ENCODE measurements around the gene GJC1. TPM values are rescaled to one million over a fixed set of nuclear protein-coding genes. Genes with fewer than 3 reads are reported as not detected.
A peak's percentile ranks its signal among the peaks of the same experiment; 100 is the strongest.

GJC1 gene
- total RNA-seq, 1 experiment from 2014 or later: 119 TPM

DNA sequence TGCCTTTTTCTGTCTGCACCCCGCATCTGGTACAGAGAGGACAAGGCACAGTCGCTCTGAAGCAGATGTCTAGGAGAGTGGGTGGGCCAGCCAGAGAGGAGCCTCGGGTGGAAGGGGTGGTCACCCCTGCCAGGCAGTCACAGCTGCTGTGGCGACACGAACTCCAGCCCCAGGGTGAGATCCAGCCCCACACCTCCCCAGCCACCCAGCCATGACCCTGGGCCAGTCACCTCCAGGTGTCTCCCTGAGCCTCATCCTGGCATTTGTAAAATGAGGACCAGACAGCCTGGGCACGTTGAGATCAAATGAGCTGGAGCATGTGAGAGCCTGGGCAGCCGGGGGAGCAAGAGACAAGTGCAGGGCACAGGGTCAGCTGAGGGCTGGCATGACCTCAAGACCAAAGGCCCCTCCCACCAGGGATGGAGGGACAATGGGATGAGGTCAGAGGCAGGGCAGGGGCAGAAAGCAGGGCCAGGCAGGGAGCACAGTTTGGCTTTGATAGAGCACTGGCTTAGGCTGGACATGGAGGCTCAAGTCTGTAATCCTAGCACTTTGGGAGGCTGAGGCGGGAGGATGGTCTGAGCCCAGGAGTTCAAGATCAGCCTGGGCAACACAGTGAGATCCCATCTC is 63.6 kb downstream of the GJC1 start:
- Histone ChIP-seq H3K27ac (ENCODE audit: insufficient read length, low read depth, low read length) (no peak overlapping the region), H3K14ac (ENCODE audit: insufficient read depth, low read length) (no peak overlapping the region), H3K18ac (ENCODE audit: insufficient read length, low read depth, low read length) (no peak overlapping the region), H3K79me2 (ENCODE audit: insufficient read depth, low read length) (no peaks in the 10 kb centered on the region), H4K91ac (ENCODE audit: insufficient read length, low read depth, low read length) (no peak overlapping the region), H2BK12ac (ENCODE audit: insufficient read length, low read depth, low read length) (no peak overlapping the region), H2BK15ac (ENCODE audit: low read depth, low read length) (no peak overlapping the region), H3K4me2 (ENCODE audit: insufficient read depth, insufficient read length, low read length) (no peak overlapping the region), H4K8ac (replicated peaks; ENCODE audit: insufficient read length, low read depth, low read length) (no peak overlapping the region), H3K9ac (ENCODE audit: extremely low read depth, insufficient read length, low read length) (no peak overlapping the region), H3K56ac (ENCODE audit: insufficient read length, low read depth, low read length) (no peak overlapping the region), H3T11ph (ENCODE audit: low read length) (no peak overlapping the region), H3K27me3 (ENCODE audit: insufficient read depth, low read length) (no peaks in the 10 kb centered on the region), H3K23ac (ENCODE audit: insufficient read length, low read depth, low read length) (no peak overlapping the region), H2BK20ac (ENCODE audit: low read depth, low read length, poor library complexity, severe bottlenecking) (no peak overlapping the region), H3K4me1 (ENCODE audit: insufficient read depth, low read length) (no peaks in the 10 kb centered on the region), H4K20me1 (ENCODE audit: control insufficient read depth, insufficient read depth, insufficient read length) (no peaks in the 10 kb centered on the region), H2AK5ac (ENCODE audit: insufficient read length, low read length) (no peak overlapping the region), H3K23me2 (ENCODE audit: insufficient read length, low read depth, low read length, poor library complexity, severe bottlenecking) (no peaks in the 10 kb centered on the region), H2AFZ (ENCODE audit: low read length) (no peak overlapping the region), H3K9me3 (ENCODE audit: control insufficient read depth, low read depth, low read length) (no peaks in the 10 kb centered on the region), H3K4ac (ENCODE audit: low read depth, low read length) (no peak overlapping the region), H3K79me1 (ENCODE audit: insufficient read depth, low read depth, low read length, poor library complexity, severe bottlenecking) (no peaks in the 10 kb centered on the region), H4K5ac (ENCODE audit: insufficient read length, low read depth, low read length) (no peak overlapping the region), H2BK5ac (ENCODE audit: insufficient read length, low read length) (no peak overlapping the region), H2BK120ac (ENCODE audit: low read depth, low read length, poor library complexity, severe bottlenecking) (no peak overlapping the region)
- Mint-ChIP-seq H3K9me3 (no peaks in the 10 kb centered on the region), H3K4me1 (peaks cover 15 to 20% of the 10 kb centered on the region in 2 experiments), H3K36me3 (ENCODE audit: insufficient read depth in 1 of 3, low read depth in 3 of 3) (no peaks in the 10 kb centered on the region), H3K4me3 (no peak overlapping the region; a peak in 2 of 5 replicates), H3K27me3 (ENCODE audit: low read depth) (peaks cover 43% of the 10 kb centered on the region), H3K27ac (no peak overlapping the region; a peak in 1 of 7 replicates)
- WGBS (ENCODE audit: extremely low coverage, insufficient read length, low lambda C conversion rate): no CpG with 5 or more reads among the region's 8 CpGs
- peak; percentile 54 for DNase-seq
- TF ChIP-seq, protein P1, sequence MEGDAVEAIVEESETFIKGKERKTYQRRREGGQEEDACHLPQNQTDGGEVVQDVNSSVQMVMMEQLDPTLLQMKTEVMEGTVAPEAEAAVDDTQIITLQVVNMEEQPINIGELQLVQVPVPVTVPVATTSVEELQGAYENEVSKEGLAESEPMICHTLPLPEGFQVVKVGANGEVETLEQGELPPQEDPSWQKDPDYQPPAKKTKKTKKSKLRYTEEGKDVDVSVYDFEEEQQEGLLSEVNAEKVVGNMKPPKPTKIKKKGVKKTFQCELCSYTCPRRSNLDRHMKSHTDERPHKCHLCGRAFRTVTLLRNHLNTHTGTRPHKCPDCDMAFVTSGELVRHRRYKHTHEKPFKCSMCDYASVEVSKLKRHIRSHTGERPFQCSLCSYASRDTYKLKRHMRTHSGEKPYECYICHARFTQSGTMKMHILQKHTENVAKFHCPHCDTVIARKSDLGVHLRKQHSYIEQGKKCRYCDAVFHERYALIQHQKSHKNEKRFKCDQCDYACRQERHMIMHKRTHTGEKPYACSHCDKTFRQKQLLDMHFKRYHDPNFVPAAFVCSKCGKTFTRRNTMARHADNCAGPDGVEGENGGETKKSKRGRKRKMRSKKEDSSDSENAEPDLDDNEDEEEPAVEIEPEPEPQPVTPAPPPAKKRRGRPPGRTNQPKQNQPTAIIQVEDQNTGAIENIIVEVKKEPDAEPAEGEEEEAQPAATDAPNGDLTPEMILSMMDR (conservative IDR thresholded peaks at IDR 0.05): no peak
